Loucy (cell line): ENCODE results near the gene ARVCF.

ENCODE experiments used
- H2AFZ ChIP-seq: fragments of 200-600 bp; sonication (generic); 2 replicates; pipeline ENCODE4 v1.6.0; 2016; ENCODE audit warnings: antibody characterized with exemption, mild to moderate bottlenecking, low read length, moderate library complexity
- H3F3A ChIP-seq: fragments of 200-600 bp; 2 replicates; pipeline ENCODE4 v1.6.0; 2016; ENCODE audit warnings: antibody characterized with exemption, low read depth, mild to moderate bottlenecking
- H3K27me3 ChIP-seq: fragments of 200-600 bp; sonication (generic); 2 replicates; pipeline ENCODE4 v1.6.1; 2014; ENCODE audit warnings: low read length, mild to moderate bottlenecking; ENCODE audit not compliant: insufficient read depth, poor library complexity, severe bottlenecking
- H3K36me3 ChIP-seq: fragments of 200-600 bp; sonication (generic); 2 replicates; pipeline ENCODE4 v1.6.1; 2016; ENCODE audit warnings: low read length; ENCODE audit not compliant: insufficient read depth
- H3K4me1 ChIP-seq: fragments of 200-600 bp; sonication (generic); 2 replicates; pipeline ENCODE4 v1.5.1; 2014; ENCODE audit warnings: low read length, mild to moderate bottlenecking; ENCODE audit not compliant: insufficient read depth, poor library complexity, severe bottlenecking
- H3K4me2 ChIP-seq: fragments of 200-600 bp; sonication (generic); 2 replicates; pipeline ENCODE4 v1.6.0; 2014; ENCODE audit warnings: antibody characterized with exemption, low read length, low read depth, mild to moderate bottlenecking; ENCODE audit not compliant: poor library complexity, severe bottlenecking
- H3K4me3 ChIP-seq: fragments of 200-600 bp; sonication (generic); 2 replicates; pipeline ENCODE4 v1.5.1; 2014; ENCODE audit warnings: low read length, mild to moderate bottlenecking, mixed read lengths; ENCODE audit not compliant: poor library complexity, severe bottlenecking
- H3K79me2 ChIP-seq: fragments of 200-600 bp; sonication (generic); 2 replicates; pipeline ENCODE4 v1.6.1; 2014; ENCODE audit warnings: low read length; ENCODE audit not compliant: insufficient read depth
- H3K9ac ChIP-seq: fragments of 200-600 bp; sonication (generic); 2 replicates; pipeline ENCODE4 v1.6.0; 2014; ENCODE audit warnings: mild to moderate bottlenecking, low read depth, low read length, moderate library complexity; ENCODE audit not compliant: poor library complexity, severe bottlenecking
- H3K9me2 ChIP-seq: fragments of 200-600 bp; sonication (generic); replicated peaks from 2 replicates; pipeline ENCODE4 v1.6.1; 2016; ENCODE audit warnings: low read depth, low read length, mixed read lengths
- H3K9me3 ChIP-seq: fragments of 200-600 bp; sonication (generic); 2 replicates; pipeline ENCODE4 v1.6.1; 2014; ENCODE audit warnings: mild to moderate bottlenecking, antibody characterized with exemption, low read length, low read depth; ENCODE audit not compliant: insufficient read depth
- H4K20me1 ChIP-seq: fragments of 200-600 bp; sonication (generic); 2 replicates; pipeline ENCODE4 v1.6.0; 2014; ENCODE audit warnings: antibody characterized with exemption, low read length, mild to moderate bottlenecking; ENCODE audit not compliant: insufficient read depth, poor library complexity, severe bottlenecking
- CTCF ChIP-seq: fragments of 200-600 bp; sonication (generic); conservative IDR thresholded peaks from 2 replicates; pipeline ENCODE4 v1.5.1; 2014; ENCODE audit warnings: mild to moderate bottlenecking, antibody characterized with exemption, low read length
- EZH2phosphoT487 ChIP-seq: fragments of 200-600 bp; IDR thresholded peaks from 2 replicates; pipeline ENCODE4 v1.6.1; 2018; ENCODE audit warnings: antibody characterized with exemption, mild to moderate bottlenecking, moderate library complexity, borderline replicate concordance

Gene ARVCF

GRCh38 chr22:20001082-20001638 is 15.5 kb downstream of the ARVCF start:
- Histone ChIP-seq H3F3A (no peaks in the 10 kb centered on the region), H4K20me1 (no peaks in the 10 kb centered on the region), H3K4me3 (no peak overlapping the region), H3K4me1 (peaks cover 5% of the 10 kb centered on the region), H3K79me2 (no peaks in the 10 kb centered on the region), H3K27me3 (no peaks in the 10 kb centered on the region), H3K36me3 (no peaks in the 10 kb centered on the region), H2AFZ (no peak overlapping the region), H3K9me3 (peaks cover 4% of the 10 kb centered on the region; the same call in 1 of the 2 replicates), H3K9me2 (no peaks in the 10 kb centered on the region), H3K9ac (no peak overlapping the region), H3K4me2 (no peak overlapping the region)
- no peak for TF ChIP-seq EZH2phosphoT487
- TF ChIP-seq CTCF, result no peak

DNA sequence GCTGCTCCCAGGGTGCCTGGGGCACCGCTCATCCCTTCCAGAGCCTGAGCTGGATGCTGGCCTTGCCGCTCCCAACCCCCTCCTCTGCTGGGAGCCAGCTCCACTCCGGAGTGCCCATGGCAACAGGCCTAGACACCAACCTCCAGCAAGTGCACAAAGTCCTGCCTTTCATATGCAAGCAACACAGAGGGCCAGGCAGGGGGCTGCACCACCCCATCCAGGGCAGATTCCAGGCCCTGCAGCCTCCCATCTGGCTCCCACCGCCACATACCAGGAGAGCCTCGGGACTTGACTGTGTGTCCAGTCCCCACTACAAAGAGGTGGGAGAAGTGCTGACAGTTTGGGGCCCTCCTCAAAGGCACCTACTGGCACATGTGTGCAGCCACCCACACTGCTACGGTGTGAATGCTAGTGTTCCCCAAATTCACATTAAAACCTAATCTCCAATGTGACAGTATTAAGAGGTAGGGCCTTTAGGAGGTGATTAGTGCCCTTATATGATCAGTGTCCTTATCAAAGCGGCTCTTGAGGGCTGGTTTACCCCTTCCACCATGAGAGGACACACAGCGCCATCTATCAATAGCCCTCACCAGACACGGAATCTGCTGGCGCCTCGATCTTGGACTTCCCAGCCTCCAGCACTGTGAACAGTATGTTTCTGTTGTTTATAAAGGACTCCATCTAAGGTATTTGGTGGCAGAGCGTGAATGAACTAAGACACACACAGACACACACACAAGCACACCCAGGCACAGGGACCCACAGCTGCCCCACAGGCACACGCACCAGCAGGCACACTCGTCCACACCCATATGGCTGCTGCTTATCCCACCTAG is 16.2 kb downstream of the ARVCF start:
- Histone ChIP-seq H4K20me1 (no peaks in the 10 kb centered on the region), H3K27me3 (no peaks in the 10 kb centered on the region), H3K9me2 (no peaks in the 10 kb centered on the region), H3K9me3 (peaks cover 4% of the 10 kb centered on the region; the same call in 1 of the 2 replicates), H3K4me2 (no peak overlapping the region), H3K4me1 (peaks cover 5% of the 10 kb centered on the region), H2AFZ (no peak overlapping the region), H3K9ac (no peak overlapping the region), H3K79me2 (no peaks in the 10 kb centered on the region), H3F3A (no peaks in the 10 kb centered on the region), H3K36me3 (no peaks in the 10 kb centered on the region), H3K4me3 (no peak overlapping the region)
- TF ChIP-seq CTCF (peak; percentile 15; the same call in 1 of the 2 replicates), EZH2phosphoT487 (no peak)

GRCh38 chr22:19998991-19999820 is 17.4 kb downstream of the ARVCF start:
- H3K9ac ChIP-seq, result no peak overlapping the region

More at GRCh38 chr22:19998991-19999820, 17.4 kb downstream of the ARVCF start:
- Histone ChIP-seq H3K36me3 (no peaks in the 10 kb centered on the region), H3K4me2 (no peak overlapping the region), H3K9me3 (peaks cover 4% of the 10 kb centered on the region; the same call in 1 of the 2 replicates), H2AFZ (no peak overlapping the region), H3K79me2 (no peaks in the 10 kb centered on the region), H3K4me1 (peaks cover 5% of the 10 kb centered on the region), H3K27me3 (no peaks in the 10 kb centered on the region), H3F3A (no peaks in the 10 kb centered on the region), H4K20me1 (no peaks in the 10 kb centered on the region), H3K4me3 (no peak overlapping the region), H3K9me2 (no peaks in the 10 kb centered on the region)
- TF ChIP-seq EZH2phosphoT487 (no peak), CTCF (no peak)
